CD4-positive, CD25-positive, alpha-beta regulatory T cell (primary cell): ENCODE results near the gene GAS1. TPM values are rescaled to one million over a fixed set of nuclear protein-coding genes. Genes with fewer than 3 reads are reported as not detected.

Experiments
- ATAC-seq, 2 donors: fragments of 150-1000 bp; cut with Tn5 transposase; one replicate each; pipeline ENCODE4 v1.10.0; 2021; ENCODE audit warnings: low read depth in 2 of 2, moderate number of reproducible peaks in 2 of 2, moderate library complexity in 1 of 2
- DNase-seq, 3 donors: peaks; one replicate each; pipeline versions ENCODE4 v3.0.0 to v3.0.0-alpha.2; 2012 to 2022; ENCODE audit warnings: mixed read lengths in 1 of 3
- H3K27ac ChIP-seq: one replicate; pipeline ENCODE4 v1.7.0; 2013; ENCODE audit warnings: mild to moderate bottlenecking, low read length; ENCODE audit not compliant: insufficient read depth, poor library complexity, severe bottlenecking
- H3K27me3 ChIP-seq: one replicate; pipeline ENCODE4 v1.7.0; 2013; ENCODE audit warnings: low read length; ENCODE audit not compliant: control insufficient read depth, insufficient read depth
- H3K36me3 ChIP-seq: one replicate; pipeline ENCODE4 v1.7.0; 2013; ENCODE audit warnings: mild to moderate bottlenecking, low read length, moderate library complexity; ENCODE audit not compliant: control insufficient read depth, insufficient read depth
- H3K4me1 ChIP-seq: 2 replicates; pipeline ENCODE4 v1.7.0; 2013; ENCODE audit warnings: mild to moderate bottlenecking, low read length; ENCODE audit not compliant: insufficient read depth, control insufficient read depth, poor library complexity, severe bottlenecking
- H3K4me3 ChIP-seq: one replicate; pipeline ENCODE4 v1.7.0; 2013; ENCODE audit warnings: low read depth, mild to moderate bottlenecking, low read length, moderate library complexity
- H3K9me3 ChIP-seq, 2 experiments: 1 replicate in 1 of 2; 2 replicates in 1 of 2; pipeline ENCODE4 v1.7.0; 2013; ENCODE audit warnings: low read length in 2 of 2, mild to moderate bottlenecking in 1 of 2, moderate library complexity in 1 of 2; ENCODE audit not compliant: control insufficient read depth in 2 of 2
- H3K27ac Mint-ChIP-seq, 3 donors: one replicate each; pipeline ENCODE4 v1.8.0; 2020 to 2022; ENCODE audit warnings: mild to moderate bottlenecking in 3 of 3, mixed read lengths in 3 of 3, moderate library complexity in 2 of 3
- H3K27me3 Mint-ChIP-seq: one replicate; pipeline ENCODE4 v1.8.0; 2022; ENCODE audit warnings: mild to moderate bottlenecking, mixed read lengths
- H3K36me3 Mint-ChIP-seq: one replicate; pipeline ENCODE4 v1.8.0; 2020; ENCODE audit warnings: mixed read lengths
- H3K4me1 Mint-ChIP-seq, 4 donors: one replicate each; pipeline ENCODE4 v1.8.0; 2020 to 2022; ENCODE audit warnings: mixed read lengths in 4 of 4, mild to moderate bottlenecking in 1 of 4
- H3K4me3 Mint-ChIP-seq, 4 donors: one replicate each; pipeline ENCODE4 v1.8.0; 2020 to 2022; ENCODE audit warnings: mild to moderate bottlenecking in 4 of 4, mixed read lengths in 4 of 4, moderate library complexity in 3 of 4
- H3K9me3 Mint-ChIP-seq, 7 donors: one replicate each; pipeline ENCODE4 v1.8.0; 2020 to 2022; ENCODE audit warnings: mixed read lengths in 7 of 7, mild to moderate bottlenecking in 3 of 7, moderate library complexity in 2 of 7
- polyA plus RNA-seq, 4 donors: library from polyadenylated mRNA; unstranded; fragments of 300-500 nt; fragmentation: Illumina TruSeq; gene quantifications; one replicate each; pipeline ENCODE4 v1.2.3, GENCODE V29; 2021
- total RNA-seq: library from RNA; stranded (reverse); gene quantifications from one replicate; pipeline ENCODE4 v1.2.3, GENCODE V29; 2022

Gene GAS1
- total and polyA plus RNA-seq, 5 donors from 2014 or later = 0.10 to 0.20 (median 0.12) TPM; not detected in 2

- no peaks in the 10 kb centered on the region for H3K9me3 ChIP-seq
- H3K4me1 ChIP-seq = no peaks in the 10 kb centered on the region
- Mint-ChIP-seq H3K36me3 (no peaks in the 10 kb centered on the region), H3K27me3 (peaks cover 18% of the 10 kb centered on the region), H3K4me1 (no peaks in the 10 kb centered on the region), H3K27ac (no peak overlapping the region), H3K4me3 (no peak overlapping the region), H3K9me3 (peaks cover 0 to 8% (median 0%) of the 10 kb centered on the region in 7 donors)
- H3K27ac ChIP-seq = no peak overlapping the region
- ATAC-seq (no peak), DNase-seq (no peak)
- H3K27me3 ChIP-seq = no peaks in the 10 kb centered on the region
- no peaks in the 10 kb centered on the region for H3K36me3 ChIP-seq
- H3K4me3 ChIP-seq = no peak overlapping the region
Observed at GRCh38 chr9:86912210-86912609, 35.1 kb downstream of the GAS1 start.

- Histone ChIP-seq H3K36me3 (no peaks in the 10 kb centered on the region), H3K4me3 (no peak overlapping the region), H3K9me3 (no peaks in the 10 kb centered on the region), H3K27ac (no peak overlapping the region), H3K4me1 (no peaks in the 10 kb centered on the region), H3K27me3 (no peaks in the 10 kb centered on the region)
- Mint-ChIP-seq H3K9me3 (peaks cover 0 to 13% (median 1%) of the 10 kb centered on the region in 7 donors), H3K36me3 (no peaks in the 10 kb centered on the region), H3K4me1 (no peaks in the 10 kb centered on the region), H3K27ac (no peak overlapping the region), H3K4me3 (no peak overlapping the region), H3K27me3 (peaks cover 14% of the 10 kb centered on the region)
- ATAC-seq = no peak
- no peak for DNase-seq
Observed at GRCh38 chr9:86909388-86909787, 37.9 kb downstream of the GAS1 start.

GRCh38 chr9:86908261-86908660 is 39.0 kb downstream of the GAS1 start:
- H3K4me1 Mint-ChIP-seq = peaks cover 0 to 3% (median 0%) of the 10 kb centered on the region in 4 donors
- Histone ChIP-seq H3K4me1 (no peaks in the 10 kb centered on the region), H3K27me3 (no peaks in the 10 kb centered on the region), H3K27ac (no peak overlapping the region), H3K9me3 (no peaks in the 10 kb centered on the region), H3K36me3 (no peaks in the 10 kb centered on the region), H3K4me3 (no peak overlapping the region)
- H3K27ac Mint-ChIP-seq = no peak overlapping the region
- ATAC-seq (no peak), DNase-seq (no peak)
- no peaks in the 10 kb centered on the region for H3K36me3 Mint-ChIP-seq
- H3K4me3 Mint-ChIP-seq = no peak overlapping the region
- H3K9me3 Mint-ChIP-seq = peaks cover 0 to 13% (median 1%) of the 10 kb centered on the region in 7 donors
- peaks cover 19% of the 10 kb centered on the region for H3K27me3 Mint-ChIP-seq

GRCh38 chr9:86907346-86907745 is 40.0 kb downstream of the GAS1 start:
- DNase-seq (no peak), ATAC-seq (no peak)
- Mint-ChIP-seq H3K27me3 (peaks cover 27% of the 10 kb centered on the region), H3K27ac (no peak overlapping the region), H3K36me3 (no peaks in the 10 kb centered on the region), H3K9me3 (peaks cover 0 to 13% (median 1%) of the 10 kb centered on the region in 7 donors), H3K4me1 (peaks cover 0 to 7% (median 0%) of the 10 kb centered on the region in 4 donors), H3K4me3 (no peak overlapping the region)
- Histone ChIP-seq H3K4me3 (no peak overlapping the region), H3K4me1 (no peaks in the 10 kb centered on the region), H3K9me3 (no peaks in the 10 kb centered on the region), H3K27ac (no peak overlapping the region), H3K36me3 (no peaks in the 10 kb centered on the region), H3K27me3 (no peaks in the 10 kb centered on the region)

- peaks cover 0 to 7% (median 0%) of the 10 kb centered on the region in 4 donors for H3K4me1 Mint-ChIP-seq
- no peaks in the 10 kb centered on the region for H3K9me3 ChIP-seq
- no peaks in the 10 kb centered on the region for H3K36me3 Mint-ChIP-seq
- DNase-seq (no peak), ATAC-seq (no peak)
- no peak overlapping the region for H3K4me3 Mint-ChIP-seq
- no peaks in the 10 kb centered on the region for H3K4me1 ChIP-seq
- no peaks in the 10 kb centered on the region for H3K36me3 ChIP-seq
- H3K27me3 ChIP-seq = no peaks in the 10 kb centered on the region
- H3K27ac ChIP-seq = no peak overlapping the region
- H3K27me3 Mint-ChIP-seq = peaks cover 41% of the 10 kb centered on the region
- no peak overlapping the region for H3K27ac Mint-ChIP-seq
- no peak overlapping the region for H3K4me3 ChIP-seq
- peaks cover 0 to 10% (median 0%) of the 10 kb centered on the region in 7 donors for H3K9me3 Mint-ChIP-seq
Observed at GRCh38 chr9:86903734-86904085, 43.6 kb downstream of the GAS1 start.

- H3K9me3 Mint-ChIP-seq = peaks cover 0 to 10% (median 0%) of the 10 kb centered on the region in 7 donors
- no peak overlapping the region for H3K27ac Mint-ChIP-seq
- H3K4me1 Mint-ChIP-seq = peaks cover 0 to 7% (median 0%) of the 10 kb centered on the region in 4 donors
- Histone ChIP-seq H3K27ac (no peak overlapping the region), H3K9me3 (no peaks in the 10 kb centered on the region), H3K4me1 (no peaks in the 10 kb centered on the region), H3K36me3 (no peaks in the 10 kb centered on the region), H3K27me3 (no peaks in the 10 kb centered on the region), H3K4me3 (no peak overlapping the region)
- peaks cover 43% of the 10 kb centered on the region for H3K27me3 Mint-ChIP-seq
- no peaks in the 10 kb centered on the region for H3K36me3 Mint-ChIP-seq
- no peak overlapping the region for H3K4me3 Mint-ChIP-seq
- DNase-seq (no peak), ATAC-seq (no peak)
Observed at GRCh38 chr9:86902991-86903733, 44.1 kb downstream of the GAS1 start.

- H3K36me3 Mint-ChIP-seq = no peaks in the 10 kb centered on the region
- Histone ChIP-seq H3K4me1 (no peaks in the 10 kb centered on the region), H3K9me3 (no peaks in the 10 kb centered on the region), H3K36me3 (no peaks in the 10 kb centered on the region), H3K27me3 (no peaks in the 10 kb centered on the region), H3K4me3 (no peak overlapping the region), H3K27ac (no peak overlapping the region)
- H3K4me1 Mint-ChIP-seq = peaks cover 0 to 7% (median 0%) of the 10 kb centered on the region in 4 donors
- DNase-seq = no peak
- no peak overlapping the region for H3K4me3 Mint-ChIP-seq
- H3K9me3 Mint-ChIP-seq = peaks cover 0 to 10% (median 0%) of the 10 kb centered on the region in 7 donors
- H3K27ac Mint-ChIP-seq = no peak overlapping the region
- no peak for ATAC-seq
- H3K27me3 Mint-ChIP-seq = peaks cover 45% of the 10 kb centered on the region
Observed at GRCh38 chr9:86902586-86902985, 44.7 kb downstream of the GAS1 start.

- Histone ChIP-seq H3K9me3 (no peaks in the 10 kb centered on the region), H3K27ac (no peak overlapping the region), H3K27me3 (no peaks in the 10 kb centered on the region), H3K4me3 (no peak overlapping the region), H3K4me1 (no peaks in the 10 kb centered on the region), H3K36me3 (no peaks in the 10 kb centered on the region)
- Mint-ChIP-seq H3K27ac (no peak overlapping the region), H3K9me3 (peaks cover 0 to 7% (median 0%) of the 10 kb centered on the region in 7 donors), H3K36me3 (no peaks in the 10 kb centered on the region), H3K4me1 (peaks cover 0 to 7% (median 0%) of the 10 kb centered on the region in 4 donors), H3K4me3 (no peak overlapping the region), H3K27me3 (peaks cover 44% of the 10 kb centered on the region)
- no peak for ATAC-seq
- DNase-seq = no peak
Observed at GRCh38 chr9:86902176-86902575, 45.1 kb downstream of the GAS1 start.
